ENCODE data around the gene RHOA.
"Not testable (repeated sequence)": the region's sequence is repeated elsewhere in the genome, so short reads cannot be mapped to it uniquely, and the experiment has no call there.

The RHOA gene

DNA sequence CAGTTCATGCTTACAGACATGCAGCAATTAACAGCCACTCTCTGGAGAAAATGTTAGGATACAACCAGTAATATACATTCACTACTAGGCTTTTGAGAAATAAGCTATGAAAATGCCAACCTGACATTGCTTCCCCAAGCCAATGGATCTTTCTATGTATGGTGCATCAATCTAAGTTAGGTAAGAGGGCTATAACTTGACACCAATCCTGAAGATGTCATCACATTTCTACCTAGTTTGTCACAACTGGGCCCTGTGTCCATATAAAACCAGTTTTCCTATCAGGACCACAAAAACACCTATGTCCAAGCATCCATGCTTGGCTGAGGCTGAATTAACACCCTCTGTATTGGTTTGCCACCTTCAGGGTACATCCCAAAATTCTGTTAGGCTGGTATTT lies 39.8 kb downstream of the RHOA start:
- in situ Hi-C loops (cut with MboI; ENCODE audit: low sequenced_read_pairs) = no loop called here

DNA sequence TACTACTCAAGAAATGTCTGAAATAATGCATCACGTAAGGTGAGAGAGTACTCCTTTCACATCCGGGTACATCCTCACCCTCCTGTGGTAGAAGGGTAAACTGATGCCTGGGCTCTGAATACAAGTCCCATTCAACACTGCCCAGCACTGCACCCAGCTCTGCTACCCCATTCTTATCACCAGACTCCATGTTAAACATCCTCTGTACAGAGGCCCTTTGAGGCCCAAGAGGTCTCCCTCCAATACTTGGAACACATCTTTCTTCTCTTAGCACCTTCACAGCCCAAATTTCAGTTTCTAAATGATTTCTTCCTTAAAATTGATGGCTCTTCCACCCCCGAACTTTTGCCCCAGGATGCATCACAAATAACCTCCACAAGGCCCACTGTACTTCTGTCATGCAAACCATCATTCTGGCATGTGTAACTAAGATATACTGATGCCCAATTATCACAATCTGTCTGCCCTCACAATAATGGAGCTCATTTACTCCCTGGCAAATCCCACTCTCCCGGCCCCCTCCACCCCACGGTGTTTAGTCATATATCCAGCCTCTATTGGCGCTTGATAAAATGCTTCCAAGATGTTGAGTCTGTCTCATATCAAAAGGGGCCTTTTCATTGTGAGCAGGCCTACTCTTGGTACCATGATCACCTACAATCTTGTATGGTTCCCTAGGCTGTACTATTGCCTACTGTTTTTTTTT lies 41.0 kb downstream of the RHOA start:
- in situ Hi-C loops (cut with MboI; ENCODE audit: low sequenced_read_pairs) = no loop called here

DNA sequence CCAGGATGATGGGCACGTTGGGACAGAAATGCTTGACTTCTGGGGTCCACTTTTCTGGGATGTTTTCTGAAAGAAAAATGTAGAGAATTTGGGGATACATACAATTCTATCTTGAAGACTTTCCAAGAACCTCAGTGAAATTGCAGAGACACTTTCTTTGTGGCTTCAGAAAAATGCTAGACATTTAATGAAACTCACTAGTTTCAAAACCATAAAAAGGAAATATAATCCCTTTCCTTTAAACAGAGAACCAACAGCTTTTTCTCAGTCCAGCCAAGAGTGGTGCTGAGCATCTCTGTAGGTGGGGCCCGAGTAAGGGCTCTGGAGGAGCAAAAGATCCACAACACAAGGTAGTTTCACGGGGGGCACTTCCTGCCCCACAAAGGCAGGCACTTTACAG lies 49.2 kb downstream of the RHOA start:
- in situ Hi-C loops (cut with MboI; ENCODE audit: low sequenced_read_pairs) = no loop called here

DNA sequence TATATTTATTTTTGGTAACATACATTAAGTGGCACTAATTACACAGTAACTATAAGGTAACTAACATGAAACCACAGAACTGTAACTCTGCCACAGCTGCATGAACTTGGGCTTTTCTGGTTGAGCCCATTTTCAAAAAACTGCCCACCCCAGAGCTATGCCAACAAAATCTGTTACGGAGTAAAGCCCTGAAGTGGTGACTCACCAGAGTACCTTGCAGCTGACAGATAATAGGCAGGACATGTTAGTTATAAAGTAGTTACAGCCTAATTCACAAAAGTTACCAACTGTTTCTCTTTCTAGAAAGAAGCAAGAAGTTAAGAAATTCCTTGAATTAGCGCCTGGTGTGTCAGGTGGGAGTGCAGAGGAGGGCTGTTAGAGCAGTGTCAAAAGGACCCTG lies 52.2 kb downstream of the RHOA start:
- in situ Hi-C loops (cut with MboI; ENCODE audit: low sequenced_read_pairs) = no loop called here

DNA sequence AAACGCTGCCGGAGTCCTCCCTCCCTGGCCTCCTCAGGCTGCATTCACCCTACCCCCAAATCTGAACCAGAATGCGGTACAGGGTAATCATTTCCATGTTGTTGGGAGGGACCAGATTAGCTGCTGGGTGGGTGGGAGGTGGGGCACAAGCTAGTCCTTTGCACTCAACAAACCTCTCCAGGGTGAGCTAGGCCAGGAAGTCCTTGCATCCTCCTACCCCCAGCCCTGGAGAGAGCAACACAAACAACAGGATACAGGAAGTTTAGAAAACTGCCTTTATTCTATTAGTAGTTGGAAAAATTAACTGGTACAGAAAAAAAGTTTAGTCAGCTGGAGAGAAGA lies 52.9 kb downstream of the RHOA start:
- in situ Hi-C loops (cut with MboI; ENCODE audit: low sequenced_read_pairs) = no loop called here

DNA sequence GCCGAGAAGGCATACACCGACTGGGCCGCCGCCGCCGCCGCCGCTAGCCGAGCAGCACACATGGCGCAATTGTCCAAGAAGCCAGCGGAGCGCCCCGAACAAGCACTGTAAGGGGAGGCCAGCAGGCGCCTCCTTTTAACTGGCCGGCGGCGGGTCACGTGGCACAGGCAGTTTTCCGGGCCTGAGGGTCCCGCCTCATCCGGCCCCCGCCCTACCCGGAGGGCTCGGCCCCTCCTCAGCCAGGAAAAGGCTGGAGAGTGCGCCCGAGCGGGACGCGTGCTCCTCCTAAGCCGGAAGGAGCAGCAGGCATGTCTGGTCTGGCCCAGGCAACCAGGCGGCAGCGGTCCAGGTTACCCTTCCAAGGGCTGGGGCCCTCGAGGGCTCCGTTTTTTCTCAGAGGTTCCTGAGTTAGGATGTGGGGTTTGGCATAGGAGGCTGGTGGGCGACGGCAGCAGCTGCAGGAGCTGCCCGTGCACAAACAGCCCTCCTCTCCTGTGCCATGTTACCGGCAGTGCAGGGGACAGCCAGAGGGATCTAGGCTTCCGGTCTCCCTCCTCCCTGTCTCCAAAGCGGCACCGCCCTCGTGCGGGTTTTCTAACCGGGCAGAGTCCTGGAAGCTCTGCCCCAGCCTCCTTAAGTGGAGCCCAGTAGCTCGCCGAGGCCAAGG lies 53.4 kb downstream of the RHOA start, which contains the start of gene GPX1:
Gene GPX1, minus strand, starts transcription at position 137 of the 667 bp plus-strand sequence. Its CDS starts 75 bp downstream, at position 62.
- in situ Hi-C loops (cut with MboI; ENCODE audit: low sequenced_read_pairs) = no loop called here

DNA sequence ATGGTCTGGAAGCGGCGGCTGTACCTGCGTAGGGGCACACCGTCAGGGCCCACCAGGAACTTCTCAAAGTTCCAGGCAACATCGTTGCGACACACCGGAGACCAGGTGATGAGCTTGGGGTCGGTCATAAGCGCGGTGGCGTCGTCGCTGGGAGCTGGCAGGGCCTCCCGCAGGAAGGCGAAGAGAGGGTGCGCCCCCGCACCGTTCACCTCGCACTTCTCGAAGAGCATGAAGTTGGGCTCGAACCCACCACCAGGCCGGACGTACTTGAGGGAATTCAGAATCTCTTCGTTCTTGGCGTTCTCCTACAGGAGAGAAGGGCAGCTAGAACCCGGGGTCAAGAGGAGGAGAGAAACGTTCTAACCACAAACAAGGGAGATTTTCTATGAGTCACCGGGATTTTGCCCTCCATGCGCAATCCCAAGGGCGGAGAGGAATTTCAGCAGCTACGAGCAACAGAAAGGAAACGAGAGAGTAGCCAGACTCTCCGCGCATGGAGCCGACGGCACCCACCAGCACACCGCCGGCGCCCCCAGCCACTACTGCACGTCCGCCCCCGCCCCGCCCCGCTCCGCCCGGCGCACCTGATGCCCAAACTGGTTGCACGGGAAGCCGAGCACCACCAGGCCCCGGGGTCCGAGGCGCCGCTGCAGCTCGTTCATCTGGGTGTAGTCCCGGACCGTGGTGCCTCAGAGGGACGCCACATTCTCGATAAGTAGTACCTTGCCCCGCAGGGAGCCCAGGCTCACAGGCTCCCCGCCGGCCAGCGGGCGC lies 54.1 kb downstream of the RHOA start:
- in situ Hi-C loops (cut with MboI; ENCODE audit: low sequenced_read_pairs) = not testable (repeated sequence)

DNA sequence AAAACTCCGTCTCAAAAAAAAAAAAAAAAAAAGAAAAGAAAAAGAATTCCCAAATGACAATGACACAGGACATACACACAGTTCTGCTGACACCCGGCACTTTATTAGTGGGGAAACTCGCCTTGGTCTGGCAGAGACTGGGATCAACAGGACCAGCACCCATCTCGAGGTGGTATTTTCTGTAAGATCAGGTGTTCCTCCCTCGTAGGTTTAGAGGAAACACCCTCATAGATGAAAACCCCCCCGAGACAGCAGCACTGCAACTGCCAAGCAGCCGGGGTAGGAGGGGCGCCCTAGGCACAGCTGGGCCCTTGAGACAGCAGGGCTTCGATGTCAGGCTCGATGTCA lies 54.7 kb downstream of the RHOA start:
- in situ Hi-C loops (cut with MboI; ENCODE audit: low sequenced_read_pairs) = not testable (repeated sequence)

DNA sequence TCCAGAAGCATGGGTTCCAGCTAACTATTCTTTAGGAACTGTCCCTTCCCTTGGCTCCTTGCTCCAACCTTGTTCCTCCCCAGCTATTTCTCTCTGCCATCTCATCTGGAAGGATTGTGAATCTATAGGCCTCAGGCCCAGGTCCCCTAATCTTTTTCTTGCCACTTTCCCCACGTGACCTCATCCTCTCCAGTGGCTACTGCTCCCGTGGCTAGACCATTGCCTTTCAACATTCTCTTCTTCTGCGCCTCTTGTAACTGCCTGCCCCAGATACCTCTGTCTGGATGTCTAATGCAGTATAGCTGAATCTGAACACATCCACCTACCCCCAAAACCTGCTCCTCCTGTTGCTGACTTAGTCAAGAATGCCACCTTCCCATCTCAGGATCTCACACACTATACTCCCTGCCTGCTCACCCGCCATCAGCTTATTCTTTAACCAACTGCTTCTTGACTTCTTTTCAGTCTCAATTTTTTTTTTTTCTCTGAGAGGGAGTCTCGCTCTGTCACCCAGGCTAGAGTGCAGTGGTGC lies 58.8 kb downstream of the RHOA start:
- in situ Hi-C loops (cut with MboI; ENCODE audit: low sequenced_read_pairs) = no loop called here

DNA sequence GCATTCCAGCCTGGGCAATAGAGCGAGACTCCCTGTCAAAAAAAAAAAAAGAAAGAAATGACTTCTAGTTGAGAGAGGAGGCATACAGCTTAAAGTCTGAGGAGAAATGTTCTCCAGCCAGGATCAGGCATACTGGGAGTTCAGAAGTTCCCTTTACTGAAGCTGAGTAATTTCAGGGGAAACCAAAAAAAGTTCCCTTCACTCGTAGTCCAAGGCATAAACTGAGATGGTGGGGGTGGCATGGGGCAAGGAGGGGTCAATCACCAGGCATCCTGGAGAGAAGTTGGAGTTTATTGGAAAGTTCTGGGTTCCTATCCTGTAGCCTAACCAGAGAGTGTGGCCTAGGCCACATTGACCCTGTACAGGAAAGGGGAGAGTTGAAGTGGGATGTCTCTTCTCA lies 59.5 kb downstream of the RHOA start:
- in situ Hi-C loops (cut with MboI; ENCODE audit: low sequenced_read_pairs) = no loop called here

DNA sequence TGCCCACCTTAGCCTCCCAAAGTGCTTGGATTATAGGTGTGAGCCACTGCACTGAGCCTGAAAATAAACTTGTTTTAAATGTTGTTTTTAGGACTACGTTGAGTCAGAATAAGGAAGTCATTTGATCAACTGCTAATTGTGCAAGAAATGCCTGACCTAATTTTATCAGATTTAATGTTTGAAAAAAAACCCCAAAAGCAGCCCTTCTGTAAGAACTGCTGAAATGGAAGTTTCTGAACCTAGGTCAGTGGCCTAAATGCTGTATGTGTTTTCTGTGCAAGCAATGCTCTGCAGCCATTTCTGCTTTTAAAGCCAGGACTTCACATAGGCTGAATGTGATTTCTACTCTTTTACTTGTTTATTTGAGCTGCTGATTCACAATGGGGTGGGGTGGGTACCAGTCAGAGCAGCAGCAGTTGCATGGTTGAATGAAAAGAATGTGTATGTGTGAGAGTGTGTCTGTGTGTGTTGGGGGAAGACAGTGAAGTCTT lies 60.2 kb downstream of the RHOA start:
- in situ Hi-C loops (cut with MboI; ENCODE audit: low sequenced_read_pairs) = no loop called here

DNA sequence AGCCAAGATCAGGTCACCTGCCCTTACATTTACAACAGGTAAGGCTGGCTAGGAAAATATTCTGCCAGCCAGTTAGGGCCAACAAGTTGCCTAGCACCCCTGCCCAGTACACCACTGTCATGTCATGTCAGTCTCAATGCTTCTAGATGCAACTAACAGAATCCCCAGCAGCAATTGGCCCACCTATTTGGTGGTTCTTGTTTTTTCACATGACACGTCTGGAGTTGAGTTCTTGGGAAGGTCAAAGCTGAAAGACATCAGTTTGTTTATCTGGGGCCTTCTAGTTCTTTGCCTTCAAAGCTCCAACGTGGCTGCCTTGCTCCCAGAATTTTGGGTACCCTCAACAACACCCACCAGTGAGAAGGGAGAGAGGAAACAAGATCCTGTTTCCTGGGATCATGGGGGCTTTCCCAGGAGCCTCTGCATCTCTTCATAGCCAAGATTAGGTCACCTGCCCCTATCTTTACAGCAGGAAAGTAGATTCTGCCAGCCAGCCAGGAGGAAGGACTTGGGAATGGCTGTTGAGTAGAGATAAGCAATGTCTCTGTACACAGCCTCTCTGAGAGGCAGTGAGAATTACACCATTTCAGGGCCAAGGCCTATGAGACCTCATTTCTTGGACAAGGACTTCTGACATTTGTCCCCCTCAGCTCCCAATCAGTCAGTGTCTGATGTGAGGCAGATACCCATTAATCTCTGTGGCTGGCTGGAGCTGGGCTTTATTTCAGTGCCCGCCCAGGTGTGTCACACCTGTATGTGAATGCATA lies 62.2 kb downstream of the RHOA start:
- in situ Hi-C loops (cut with MboI; ENCODE audit: low sequenced_read_pairs) = loop anchor here (10.0 kb wide), 1 partner anchor 75 kb away; the partner anchor contains the start of genes AMT and NICN1

DNA sequence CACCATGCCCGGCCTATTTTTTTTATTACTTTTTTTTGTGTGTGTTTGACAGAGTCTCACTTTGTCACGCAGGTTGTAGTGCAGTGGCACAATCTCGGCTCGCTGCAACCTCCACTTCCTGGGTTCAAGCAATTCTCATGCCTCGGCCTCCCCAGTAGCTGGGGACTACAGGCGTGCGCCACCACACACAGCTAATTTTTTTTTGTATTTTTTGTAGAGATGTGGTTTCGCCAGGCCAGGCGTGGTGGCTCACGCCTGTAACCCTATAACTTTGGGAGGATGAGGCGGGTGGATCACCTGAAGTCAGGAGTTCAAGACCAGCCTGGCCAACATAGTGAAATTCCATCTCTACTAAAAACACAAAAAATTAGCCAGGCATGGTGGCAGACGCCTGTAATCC lies 63.4 kb downstream of the RHOA start:
- in situ Hi-C loops (cut with MboI; ENCODE audit: low sequenced_read_pairs) = loop anchor here (10.0 kb wide), 1 partner anchor 76 kb away; the partner anchor contains the start of genes AMT and NICN1

DNA sequence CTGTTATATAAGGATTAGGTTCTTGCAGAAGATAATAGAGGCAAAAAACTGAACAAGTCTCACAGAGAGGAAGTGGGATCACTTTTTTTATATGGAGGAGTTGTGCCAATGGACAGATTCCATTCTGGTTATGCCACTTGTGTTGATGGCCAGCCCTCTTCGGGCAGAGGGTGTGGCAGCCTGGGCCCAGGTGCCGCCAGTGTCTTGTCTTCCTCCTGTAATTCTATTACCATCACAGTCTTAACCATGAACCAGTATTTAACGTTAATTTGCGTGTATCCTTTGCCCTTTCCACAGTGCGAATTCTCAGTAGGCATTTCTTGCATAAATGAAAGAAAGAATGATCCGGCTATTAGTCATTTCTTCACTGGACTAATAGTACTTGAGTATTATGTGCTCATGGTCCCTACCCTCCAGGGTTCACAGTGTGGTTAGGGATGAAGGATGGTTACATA lies 65.0 kb downstream of the RHOA start:
- in situ Hi-C loops (cut with MboI; ENCODE audit: low sequenced_read_pairs) = loop anchor here (10.0 kb wide), 1 partner anchor 78 kb away; the partner anchor contains the start of genes AMT and NICN1

DNA sequence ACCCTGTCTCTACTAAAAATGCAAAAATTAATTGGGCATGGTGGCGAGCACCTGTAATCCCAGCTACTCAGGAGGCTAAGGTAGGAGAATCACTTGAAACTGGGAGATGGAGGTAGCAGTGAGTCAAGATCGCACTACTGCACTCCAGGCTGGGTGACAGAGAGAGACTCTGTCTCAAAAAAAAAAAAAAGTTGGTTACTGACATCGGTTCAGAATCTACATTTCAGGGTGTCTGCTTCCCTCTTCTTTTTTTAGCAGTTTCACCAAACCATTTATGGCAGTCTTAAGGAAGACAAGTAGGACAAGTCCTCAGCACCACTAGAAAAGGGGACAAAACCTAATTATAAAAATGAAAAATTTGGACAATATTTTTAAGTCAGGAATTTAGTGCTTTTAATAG lies 68.6 kb downstream of the RHOA start:
- in situ Hi-C loops (cut with MboI; ENCODE audit: low sequenced_read_pairs) = loop anchor here (10.0 kb wide), 1 partner anchor 82 kb away; the partner anchor contains the start of genes AMT and NICN1

DNA sequence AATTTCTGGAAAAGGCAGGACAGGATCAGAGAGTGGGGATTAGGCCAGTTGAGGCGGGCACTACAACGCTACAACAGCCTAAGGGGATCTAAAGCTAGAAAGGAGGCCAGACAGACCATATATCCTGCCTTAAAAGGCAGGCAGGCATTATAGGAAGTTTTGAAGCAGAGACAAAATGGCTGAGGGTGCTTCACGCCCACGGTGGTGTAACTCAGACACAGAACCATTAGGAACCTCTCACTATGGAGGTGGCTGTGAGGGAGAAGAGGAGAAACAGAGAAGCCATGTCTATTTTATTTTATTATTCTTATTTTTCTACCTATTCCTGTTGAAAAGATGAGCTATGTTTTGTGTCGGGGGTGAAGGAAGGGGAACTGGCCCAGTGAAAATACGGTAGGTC lies 69.8 kb downstream of the RHOA start:
- in situ Hi-C loops (cut with MboI; ENCODE audit: low sequenced_read_pairs) = loop anchor here (10.0 kb wide), 1 partner anchor 83 kb away; the partner anchor contains the start of genes AMT and NICN1

DNA sequence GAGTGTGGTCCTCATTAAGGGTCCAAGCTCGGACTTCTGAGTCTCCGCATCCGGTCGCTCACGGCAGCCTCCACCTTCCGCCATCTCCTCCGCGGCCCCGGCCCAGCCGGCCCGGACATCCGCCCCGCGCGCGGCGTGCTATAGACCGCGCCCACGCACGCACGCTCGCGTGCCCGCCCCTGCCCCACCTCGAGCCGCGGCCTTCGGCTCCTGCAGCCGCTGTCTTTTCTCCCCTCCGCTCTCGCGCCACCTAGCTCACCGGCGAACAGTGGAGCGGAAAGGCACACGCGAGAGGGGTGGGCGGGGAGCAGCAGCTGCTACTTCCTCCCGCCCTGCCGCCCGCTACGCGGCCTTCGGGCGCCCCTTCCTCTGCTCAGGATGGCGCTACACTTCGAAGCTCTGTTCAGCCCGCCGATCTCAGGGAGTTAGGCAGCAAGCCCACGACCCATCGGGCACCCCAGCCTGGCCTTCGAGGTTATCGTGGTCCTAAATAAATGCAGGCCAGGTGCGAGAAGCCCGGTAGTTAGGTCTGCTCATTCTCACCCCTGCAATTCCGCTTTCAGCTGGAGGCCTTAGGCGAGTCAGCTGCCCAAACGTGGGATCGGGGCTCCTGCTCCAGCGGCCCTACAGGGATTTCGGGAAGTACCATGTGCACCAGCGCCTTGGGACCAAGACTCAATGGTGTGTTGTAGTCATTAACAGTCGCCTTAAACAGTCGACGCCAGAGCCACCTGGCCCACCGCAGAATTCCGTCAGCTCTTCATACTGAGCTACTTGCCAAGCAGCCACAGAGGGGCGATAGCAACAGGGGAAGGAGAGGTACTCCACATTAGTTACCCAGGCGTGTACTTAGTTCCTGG lies 71.6 kb downstream of the RHOA start, which contains the start of gene USP4:
Gene USP4, minus strand, starts transcription at position 113 of the 860 bp plus-strand sequence. Its CDS starts 29 bp downstream, at position 84.
- in situ Hi-C loops (cut with MboI; ENCODE audit: low sequenced_read_pairs) = loop anchor here (10.0 kb wide), 1 partner anchor 85 kb away; the partner anchor contains the start of genes AMT and NICN1

DNA sequence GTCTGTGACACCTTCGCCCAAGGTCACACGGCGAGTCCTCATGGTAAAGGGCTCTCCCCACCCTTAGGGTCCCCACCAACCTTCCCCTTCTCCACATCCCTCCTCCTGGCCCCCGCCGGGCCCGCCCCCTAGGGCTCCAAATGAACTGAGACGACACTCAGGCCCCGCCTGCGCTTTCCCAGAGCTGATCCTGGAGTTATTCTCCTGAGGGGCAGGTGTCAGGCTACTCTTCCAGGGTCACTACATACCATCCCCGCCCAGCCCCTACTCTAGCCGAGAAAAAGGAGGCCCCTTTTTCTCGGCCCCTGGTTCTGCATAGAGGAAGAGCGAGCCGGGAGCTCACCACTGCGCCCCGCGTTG lies 72.2 kb downstream of the RHOA start:
- in situ Hi-C loops (cut with MboI; ENCODE audit: low sequenced_read_pairs) = no loop called here

DNA sequence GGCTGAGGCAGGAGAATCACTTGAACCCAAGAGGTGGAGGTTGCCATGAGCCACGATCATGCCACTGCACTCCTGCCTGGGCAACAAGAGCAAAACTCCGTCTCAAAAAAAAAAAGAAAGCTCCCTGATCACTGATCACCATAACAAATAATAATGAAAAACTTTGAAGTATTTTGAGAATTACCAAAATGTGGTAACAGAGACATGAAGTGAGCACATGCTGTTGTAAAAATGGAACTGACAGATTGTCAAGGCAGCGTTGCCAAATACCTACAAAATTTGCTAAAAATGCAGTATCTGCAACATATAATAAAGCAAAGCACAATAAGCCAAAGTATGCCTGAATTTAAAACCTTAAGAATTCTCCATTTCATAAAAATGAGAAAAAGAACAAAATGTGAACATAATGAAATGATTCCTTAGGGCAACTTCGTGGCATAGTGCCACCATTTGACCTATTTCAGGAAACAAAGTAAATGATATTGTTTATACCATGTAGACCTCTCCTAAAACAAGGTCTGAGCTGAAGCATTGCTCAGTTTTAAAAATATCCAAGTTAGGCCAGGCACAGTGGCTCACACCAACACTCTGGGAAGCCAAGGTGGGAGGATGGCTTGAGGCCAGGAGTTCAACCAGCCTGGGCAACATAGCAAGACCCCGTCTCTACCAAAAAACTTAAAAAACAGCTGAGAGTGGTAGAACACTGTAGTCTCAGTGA lies 77.7 kb downstream of the RHOA start:
- in situ Hi-C loops (cut with MboI; ENCODE audit: low sequenced_read_pairs) = no loop called here
